KMS-11 (cell line): ENCODE data around the gene USH2A.

Experiments used
- H2AFZ ChIP-seq: fragments of 200-600 bp; sonication (generic); 2 replicates; pipeline ENCODE4 v1.6.1; 2016; ENCODE audit warnings: antibody characterized with exemption, mixed run types, low read depth
- H3K27ac ChIP-seq: fragments of 200-600 bp; sonication (generic); 2 replicates; pipeline ENCODE4 v1.6.1; 2016; ENCODE audit warnings: mild to moderate bottlenecking, mixed run types
- H3K27me3 ChIP-seq: fragments of 200-600 bp; sonication (generic); 2 replicates; pipeline ENCODE4 v1.6.1; 2017; ENCODE audit warnings: mild to moderate bottlenecking, low read depth, mixed run types, moderate library complexity; ENCODE audit not compliant: insufficient read depth
- H3K36me3 ChIP-seq: fragments of 200-600 bp; sonication (generic); 2 replicates; pipeline ENCODE4 v1.6.1; 2017; ENCODE audit warnings: mild to moderate bottlenecking, mixed run types; ENCODE audit not compliant: insufficient read depth
- H3K4me1 ChIP-seq: fragments of 200-600 bp; sonication (generic); 2 replicates; pipeline ENCODE4 v1.6.1; 2016; ENCODE audit warnings: mild to moderate bottlenecking, low read depth, mixed run types; ENCODE audit not compliant: poor library complexity, severe bottlenecking
- H3K4me2 ChIP-seq: fragments of 200-600 bp; sonication (generic); 2 replicates; pipeline ENCODE4 v1.7.0; 2016; ENCODE audit warnings: mild to moderate bottlenecking, mixed run types
- H3K4me3 ChIP-seq: fragments of 200-600 bp; sonication (generic); IDR thresholded peaks from 2 replicates; pipeline ENCODE4 v1.6.1; 2017; ENCODE audit warnings: low read depth, low read length, mixed read lengths; ENCODE audit not compliant: insufficient read depth
- H3K79me2 ChIP-seq: fragments of 200-600 bp; sonication (generic); 2 replicates; pipeline ENCODE4 v1.6.1; 2016; ENCODE audit warnings: low read depth, mixed run types; ENCODE audit not compliant: insufficient read depth
- H3K9ac ChIP-seq: fragments of 200-600 bp; sonication (generic); 2 replicates; pipeline ENCODE4 v1.6.1; 2016; ENCODE audit warnings: mild to moderate bottlenecking, mixed run types
- H4K20me1 ChIP-seq: fragments of 200-600 bp; sonication (generic); 2 replicates; pipeline ENCODE4 v1.6.1; 2016; ENCODE audit warnings: mild to moderate bottlenecking, mixed run types; ENCODE audit not compliant: insufficient read depth
- TF ChIP-seq, protein P1 (sequence below): fragments of 200-600 bp; sonication (generic); conservative IDR thresholded peaks from 2 replicates; pipeline ENCODE4 v1.6.1; 2017; ENCODE audit warnings: low read depth, mild to moderate bottlenecking, antibody characterized with exemption, low read length, moderate library complexity, mixed read lengths

Gene USH2A

DNA sequence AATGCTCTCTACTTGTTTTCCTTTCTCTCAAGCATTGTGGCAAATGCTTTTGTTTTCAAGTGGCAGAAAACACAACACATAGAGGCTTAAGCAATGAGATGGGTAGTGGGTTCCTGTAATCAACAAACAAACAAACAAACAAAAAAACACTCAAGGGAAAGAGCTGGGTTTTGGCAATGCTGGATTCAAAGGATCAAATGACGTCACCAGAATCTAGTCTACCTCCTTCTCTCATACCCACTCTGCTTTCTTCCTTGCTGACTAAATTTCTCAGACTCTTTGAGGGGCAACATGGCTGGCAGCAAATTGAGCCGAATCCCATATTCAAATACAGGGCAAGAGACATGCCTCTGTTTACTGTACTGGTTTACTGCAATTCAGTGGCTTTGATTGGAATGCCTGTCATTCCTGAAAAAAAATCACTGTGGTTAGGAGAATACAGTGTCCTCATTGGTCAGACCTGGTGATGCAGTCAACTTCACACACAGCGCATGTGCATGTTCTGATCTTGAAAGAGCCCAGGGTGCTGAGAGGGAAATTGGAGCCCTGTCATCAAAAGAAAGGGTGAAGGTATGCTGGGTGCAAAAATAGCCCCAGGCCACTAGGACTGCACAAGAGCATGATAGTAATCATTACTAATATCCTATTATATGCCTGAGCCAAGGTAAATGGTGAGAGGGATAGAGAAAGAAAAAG, 500.0 kb downstream of the USH2A start:
- Histone ChIP-seq H3K27me3 (no peaks in the 10 kb centered on the region), H4K20me1 (no peaks in the 10 kb centered on the region), H3K79me2 (no peaks in the 10 kb centered on the region), H3K4me2 (no peak overlapping the region), H3K27ac (no peak overlapping the region), H3K9ac (no peak overlapping the region), H3K4me3 (no peak overlapping the region), H3K36me3 (no peaks in the 10 kb centered on the region), H3K4me1 (no peaks in the 10 kb centered on the region), H2AFZ (no peak overlapping the region)
- TF ChIP-seq, protein P1, sequence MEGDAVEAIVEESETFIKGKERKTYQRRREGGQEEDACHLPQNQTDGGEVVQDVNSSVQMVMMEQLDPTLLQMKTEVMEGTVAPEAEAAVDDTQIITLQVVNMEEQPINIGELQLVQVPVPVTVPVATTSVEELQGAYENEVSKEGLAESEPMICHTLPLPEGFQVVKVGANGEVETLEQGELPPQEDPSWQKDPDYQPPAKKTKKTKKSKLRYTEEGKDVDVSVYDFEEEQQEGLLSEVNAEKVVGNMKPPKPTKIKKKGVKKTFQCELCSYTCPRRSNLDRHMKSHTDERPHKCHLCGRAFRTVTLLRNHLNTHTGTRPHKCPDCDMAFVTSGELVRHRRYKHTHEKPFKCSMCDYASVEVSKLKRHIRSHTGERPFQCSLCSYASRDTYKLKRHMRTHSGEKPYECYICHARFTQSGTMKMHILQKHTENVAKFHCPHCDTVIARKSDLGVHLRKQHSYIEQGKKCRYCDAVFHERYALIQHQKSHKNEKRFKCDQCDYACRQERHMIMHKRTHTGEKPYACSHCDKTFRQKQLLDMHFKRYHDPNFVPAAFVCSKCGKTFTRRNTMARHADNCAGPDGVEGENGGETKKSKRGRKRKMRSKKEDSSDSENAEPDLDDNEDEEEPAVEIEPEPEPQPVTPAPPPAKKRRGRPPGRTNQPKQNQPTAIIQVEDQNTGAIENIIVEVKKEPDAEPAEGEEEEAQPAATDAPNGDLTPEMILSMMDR = no peak

DNA sequence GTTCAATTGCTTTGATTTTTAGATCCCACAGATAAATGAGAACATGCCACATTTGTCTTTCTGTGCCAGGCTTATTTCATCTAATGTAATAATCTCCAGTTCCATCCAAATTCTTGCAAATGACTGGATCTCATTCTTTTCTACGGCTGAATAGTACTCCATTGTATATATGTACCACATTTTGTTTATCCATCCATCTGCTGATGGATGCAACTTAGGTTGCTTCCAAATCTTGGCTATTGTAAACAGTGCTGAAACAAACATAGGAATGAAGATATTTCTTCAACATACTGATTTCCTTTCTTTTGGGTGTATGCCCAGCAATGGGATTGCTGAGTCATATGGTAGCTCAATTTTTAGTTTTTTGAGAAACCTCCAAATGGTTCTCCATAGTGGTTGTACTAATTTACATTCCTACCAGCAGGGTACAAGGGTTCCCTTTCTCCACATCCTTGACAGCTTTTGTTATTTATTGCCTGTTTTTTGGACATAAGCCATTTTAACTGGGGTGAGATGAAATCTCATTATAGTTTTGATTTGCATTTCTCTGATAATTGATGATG, 511.8 kb downstream of the USH2A start:
- H3K27ac ChIP-seq = no peak overlapping the region
- H3K9ac ChIP-seq = no peak overlapping the region
- no peaks in the 10 kb centered on the region for H4K20me1 ChIP-seq
- no peak overlapping the region for H3K4me2 ChIP-seq
- H3K27me3 ChIP-seq = no peaks in the 10 kb centered on the region
- no peaks in the 10 kb centered on the region for H3K36me3 ChIP-seq
- TF ChIP-seq, protein P1 = no peak
- H2AFZ ChIP-seq = no peak overlapping the region
- no peaks in the 10 kb centered on the region for H3K79me2 ChIP-seq
- no peak overlapping the region for H3K4me3 ChIP-seq
- no peaks in the 10 kb centered on the region for H3K4me1 ChIP-seq

DNA sequence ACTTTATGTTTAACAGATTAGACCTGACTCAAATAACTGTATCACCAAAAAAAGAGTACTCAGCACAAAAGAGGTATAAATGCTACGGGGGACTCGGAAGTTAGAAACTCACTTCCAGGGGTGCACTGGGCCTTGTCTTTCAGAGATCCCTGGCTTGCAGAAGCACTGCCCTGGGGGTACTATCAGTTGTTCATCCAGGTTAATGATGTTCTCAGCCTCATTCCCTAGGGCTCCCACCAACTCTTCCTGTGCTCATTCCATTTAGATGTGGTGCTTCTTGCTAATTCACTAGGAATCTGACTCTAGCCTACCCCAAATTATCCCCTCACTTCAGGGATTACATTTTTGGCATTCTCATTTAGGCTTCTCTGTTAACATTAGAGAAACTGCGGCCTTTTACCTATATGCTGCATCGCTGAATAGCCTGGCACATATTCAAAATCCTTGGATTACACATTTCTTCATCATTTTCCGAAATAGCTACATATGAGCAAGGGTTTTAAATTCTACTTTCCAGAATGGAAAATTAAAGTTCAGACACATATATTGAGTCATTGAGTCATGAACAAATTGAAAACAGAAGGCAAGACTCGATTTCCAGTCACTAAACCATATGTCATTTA, 517.6 kb downstream of the USH2A start:
- H3K4me2 ChIP-seq = no peak overlapping the region
- H3K27me3 ChIP-seq = no peaks in the 10 kb centered on the region
- no peak overlapping the region for H3K4me3 ChIP-seq
- no peak overlapping the region for H2AFZ ChIP-seq
- H3K9ac ChIP-seq = no peak overlapping the region
- no peaks in the 10 kb centered on the region for H3K36me3 ChIP-seq
- H3K27ac ChIP-seq = no peak overlapping the region
- no peaks in the 10 kb centered on the region for H3K4me1 ChIP-seq
- no peaks in the 10 kb centered on the region for H4K20me1 ChIP-seq
- no peaks in the 10 kb centered on the region for H3K79me2 ChIP-seq
- TF ChIP-seq, protein P1 = no peak

DNA sequence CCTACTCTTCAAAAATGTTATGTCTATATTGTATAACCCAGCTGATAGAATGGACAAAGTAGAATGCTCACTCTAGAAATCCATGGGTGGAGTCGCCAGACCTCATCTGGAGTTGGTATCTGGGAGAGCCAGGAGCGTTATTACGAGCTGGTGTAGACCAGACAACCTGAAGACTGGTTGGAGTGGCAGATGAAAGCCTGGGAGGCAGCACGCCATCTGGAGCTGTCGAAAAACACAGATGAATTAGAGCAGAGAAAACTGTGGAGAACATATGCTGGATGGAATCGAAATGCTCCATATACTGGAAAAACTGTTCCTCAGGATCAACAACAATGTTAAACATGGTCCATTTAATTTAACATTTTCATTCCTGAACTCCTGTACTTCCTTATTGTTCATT, 522.6 kb downstream of the USH2A start:
- no peaks in the 10 kb centered on the region for H3K4me1 ChIP-seq

More for the DNA sequence above, 522.6 kb downstream of the USH2A start:
- H3K36me3 ChIP-seq = no peaks in the 10 kb centered on the region
- TF ChIP-seq, protein P1 = no peak
- no peak overlapping the region for H2AFZ ChIP-seq
- no peak overlapping the region for H3K9ac ChIP-seq
- no peak overlapping the region for H3K4me3 ChIP-seq
- no peaks in the 10 kb centered on the region for H3K79me2 ChIP-seq
- no peak overlapping the region for H3K4me2 ChIP-seq
- no peaks in the 10 kb centered on the region for H3K27me3 ChIP-seq
- H3K27ac ChIP-seq = no peak overlapping the region
- no peaks in the 10 kb centered on the region for H4K20me1 ChIP-seq
